Fibroblast of villous mesenchyme (primary cell): ENCODE results near the gene PDCD6IP. TPM values are rescaled to one million over a fixed set of nuclear protein-coding genes. Genes with fewer than 3 reads are reported as not detected.

Experiments
- DNase-seq: peaks from one replicate; pipeline ENCODE4 v3.0.0-alpha.2; 2010; ENCODE audit warnings: low read depth
- H3K4me3 ChIP-seq: 2 replicates; pipeline ENCODE4 v1.5.1; 2011; ENCODE audit warnings: low read depth, mild to moderate bottlenecking, low read length
- CTCF ChIP-seq: IDR thresholded peaks from 2 replicates; pipeline ENCODE4 v1.5.1; 2012; ENCODE audit warnings: low read depth, mild to moderate bottlenecking, low read length; ENCODE audit not compliant: insufficient read depth
- total RNA-seq: library from RNA; depleted of rRNA; stranded (reverse); fragments of >200 nt; gene quantifications from 2 replicates; pipeline ENCODE4 v1.2.3, GENCODE V29; 2012

The PDCD6IP gene
- total RNA-seq, 1 donor = 182 TPM

- peak; percentile 50 for DNase-seq
- TF ChIP-seq CTCF = peak; percentile 77
- peak overlapping the region; percentile 18 for H3K4me3 ChIP-seq
These were observed 85.1 kb downstream of the PDCD6IP start for GRCh38 chr3:33883538-33883950.

- H3K4me3 ChIP-seq = no peak overlapping the region
- DNase-seq = peak; percentile 40
- peak; percentile 44 for TF ChIP-seq CTCF
These were observed 85.6 kb downstream of the PDCD6IP start for GRCh38 chr3:33883951-33884561.

GRCh38 chr3:33884701-33885100 is 86.3 kb downstream of the PDCD6IP start:
- no peak for TF ChIP-seq CTCF
- H3K4me3 ChIP-seq = no peak overlapping the region
- DNase-seq = no peak

GRCh38 chr3:33885496-33885895 is 87.1 kb downstream of the PDCD6IP start:
- no peak for TF ChIP-seq CTCF
- DNase-seq = no peak

GRCh38 chr3:33886015-33886414 is 87.6 kb downstream of the PDCD6IP start:
- DNase-seq = no peak
- H3K4me3 ChIP-seq = no peak overlapping the region
- no peak for TF ChIP-seq CTCF

More at GRCh38 chr3:33885496-33885895, 87.1 kb downstream of the PDCD6IP start:
- no peak overlapping the region for H3K4me3 ChIP-seq

GRCh38 chr3:33887478-33887877 is 89.0 kb downstream of the PDCD6IP start:
- no peak for DNase-seq
- H3K4me3 ChIP-seq = no peak overlapping the region
- no peak for TF ChIP-seq CTCF
